Chondrocyte (in vitro differentiated cells): ENCODE data around the gene TRPM3. TPM values are rescaled to one million over a fixed set of nuclear protein-coding genes. Genes with fewer than 3 reads are reported as not detected.

Source experiments
- DNase-seq: peaks from one replicate; pipeline ENCODE4 v3.0.0; 2021; ENCODE audit warnings: mixed read lengths, low spot score
- H3K27ac Mint-ChIP-seq: one replicate; pipeline ENCODE4 v1.8.0; 2021; ENCODE audit warnings: mild to moderate bottlenecking, moderate library complexity, mixed read lengths; ENCODE audit not compliant: unreplicated experiment
- H3K27me3 Mint-ChIP-seq: 2 replicates; pipeline ENCODE4 v1.8.0; 2021; ENCODE audit warnings: low read depth, mixed read lengths
- H3K36me3 Mint-ChIP-seq: 2 replicates; pipeline ENCODE4 v1.8.0; 2021; ENCODE audit warnings: low read depth, mixed read lengths
- H3K4me1 Mint-ChIP-seq: 2 replicates; pipeline ENCODE4 v1.8.0; 2021; ENCODE audit warnings: low read depth, mild to moderate bottlenecking, mixed read lengths
- H3K4me3 Mint-ChIP-seq: one replicate; pipeline ENCODE4 v1.8.0; 2021; ENCODE audit warnings: mild to moderate bottlenecking, moderate library complexity, mixed read lengths; ENCODE audit not compliant: unreplicated experiment
- H3K9me3 Mint-ChIP-seq: 2 replicates; pipeline ENCODE4 v1.8.0; 2021; ENCODE audit warnings: low read depth, mixed read lengths
- microRNA-seq: library from miRNA; unstranded; fragments of <30 nt; microRNA quantifications from one replicate; pipeline ENCODE4 v1.2.0, GENCODE V29; 2020; ENCODE audit warnings: borderline number of aligned reads
- total RNA-seq: library from RNA; stranded (reverse); gene quantifications from 3 replicates; pipeline ENCODE4 v1.2.1, GENCODE V29; 2021
- TF ChIP-seq, protein P1 (sequence below): fragments of 200-600 bp; sonication (generic); IDR thresholded peaks from 2 replicates; pipeline ENCODE4 v1.5.0; 2021; ENCODE audit warnings: antibody characterized with exemption, mild to moderate bottlenecking, moderate library complexity

The TRPM3 gene
- total RNA-seq, 1 donor from 2014 or later = not detected

- H3K27ac Mint-ChIP-seq = no peak overlapping the region
- no peak overlapping the region for H3K4me3 Mint-ChIP-seq
- H3K27me3 Mint-ChIP-seq = no peaks in the 10 kb centered on the region
- H3K9me3 Mint-ChIP-seq = no peaks in the 10 kb centered on the region
- TF ChIP-seq, protein P1, sequence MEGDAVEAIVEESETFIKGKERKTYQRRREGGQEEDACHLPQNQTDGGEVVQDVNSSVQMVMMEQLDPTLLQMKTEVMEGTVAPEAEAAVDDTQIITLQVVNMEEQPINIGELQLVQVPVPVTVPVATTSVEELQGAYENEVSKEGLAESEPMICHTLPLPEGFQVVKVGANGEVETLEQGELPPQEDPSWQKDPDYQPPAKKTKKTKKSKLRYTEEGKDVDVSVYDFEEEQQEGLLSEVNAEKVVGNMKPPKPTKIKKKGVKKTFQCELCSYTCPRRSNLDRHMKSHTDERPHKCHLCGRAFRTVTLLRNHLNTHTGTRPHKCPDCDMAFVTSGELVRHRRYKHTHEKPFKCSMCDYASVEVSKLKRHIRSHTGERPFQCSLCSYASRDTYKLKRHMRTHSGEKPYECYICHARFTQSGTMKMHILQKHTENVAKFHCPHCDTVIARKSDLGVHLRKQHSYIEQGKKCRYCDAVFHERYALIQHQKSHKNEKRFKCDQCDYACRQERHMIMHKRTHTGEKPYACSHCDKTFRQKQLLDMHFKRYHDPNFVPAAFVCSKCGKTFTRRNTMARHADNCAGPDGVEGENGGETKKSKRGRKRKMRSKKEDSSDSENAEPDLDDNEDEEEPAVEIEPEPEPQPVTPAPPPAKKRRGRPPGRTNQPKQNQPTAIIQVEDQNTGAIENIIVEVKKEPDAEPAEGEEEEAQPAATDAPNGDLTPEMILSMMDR = peak; percentile 85
- H3K4me1 Mint-ChIP-seq = peaks cover 61% of the 10 kb centered on the region
- peaks cover 1% of the 10 kb centered on the region for H3K36me3 Mint-ChIP-seq
- DNase-seq = no peak
Measured at GRCh38 chr9:70484232-70485130, 636.9 kb downstream of the TRPM3 start.

DNA sequence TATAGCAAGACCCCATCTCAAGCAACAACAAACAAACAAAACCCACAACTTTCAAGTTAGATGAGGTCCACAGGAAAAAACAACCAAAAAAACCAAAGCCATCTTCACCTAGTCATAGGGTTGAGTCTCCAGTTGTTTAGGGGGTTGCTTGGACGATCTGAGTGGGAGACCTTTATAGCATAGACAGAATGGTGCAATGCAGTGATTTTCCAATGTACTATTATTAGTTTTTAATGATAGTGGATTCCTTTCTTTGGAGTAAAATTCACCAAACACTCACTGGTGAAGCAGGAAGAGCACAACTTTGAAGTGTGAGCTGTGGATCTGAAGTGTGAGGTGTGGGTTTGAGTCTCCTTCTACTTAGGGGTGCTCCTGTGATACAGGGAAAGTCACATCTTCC is 640.0 kb downstream of the TRPM3 start:
- Mint-ChIP-seq H3K27ac (peak overlapping the region; percentile 97), H3K27me3 (no peaks in the 10 kb centered on the region), H3K9me3 (no peaks in the 10 kb centered on the region), H3K36me3 (peaks cover 1% of the 10 kb centered on the region), H3K4me3 (no peak overlapping the region), H3K4me1 (peaks cover 64% of the 10 kb centered on the region)
- DNase-seq = no peak
- TF ChIP-seq, protein P1 = no peak

- TF ChIP-seq, protein P1 = no peak
- Mint-ChIP-seq H3K4me1 (peaks cover 59% of the 10 kb centered on the region), H3K27ac (peak overlapping the region; percentile 97), H3K36me3 (peaks cover 1% of the 10 kb centered on the region), H3K4me3 (peak overlapping the region; percentile 49), H3K9me3 (no peaks in the 10 kb centered on the region), H3K27me3 (no peaks in the 10 kb centered on the region)
- DNase-seq = peak; percentile 92
Measured at GRCh38 chr9:70480405-70480980, 640.9 kb downstream of the TRPM3 start.

GRCh38 chr9:70479880-70480291 is 641.5 kb downstream of the TRPM3 start:
- DNase-seq = no peak
- TF ChIP-seq, protein P1 = no peak
- no peaks in the 10 kb centered on the region for H3K9me3 Mint-ChIP-seq
- no peak overlapping the region for H3K4me3 Mint-ChIP-seq
- H3K4me1 Mint-ChIP-seq = peaks cover 59% of the 10 kb centered on the region
- H3K27ac Mint-ChIP-seq = peak overlapping the region; percentile 97
- H3K27me3 Mint-ChIP-seq = no peaks in the 10 kb centered on the region
- peaks cover 1% of the 10 kb centered on the region for H3K36me3 Mint-ChIP-seq

Small RNA genes within 50 kb of the gene (microRNA-seq; reads per million reads assigned to microRNA genes)
- gene MIR204 = not detected
